Measurements from ENCODE around the gene NDC80.
"Not testable (repeated sequence)": the region's sequence is repeated elsewhere in the genome, so short reads cannot be mapped to it uniquely, and the experiment has no call there.

NDC80 gene

GRCh38 chr18:2636126-2636631, 64.8 kb downstream of the NDC80 start:
- no peak for DNase-seq

DNA sequence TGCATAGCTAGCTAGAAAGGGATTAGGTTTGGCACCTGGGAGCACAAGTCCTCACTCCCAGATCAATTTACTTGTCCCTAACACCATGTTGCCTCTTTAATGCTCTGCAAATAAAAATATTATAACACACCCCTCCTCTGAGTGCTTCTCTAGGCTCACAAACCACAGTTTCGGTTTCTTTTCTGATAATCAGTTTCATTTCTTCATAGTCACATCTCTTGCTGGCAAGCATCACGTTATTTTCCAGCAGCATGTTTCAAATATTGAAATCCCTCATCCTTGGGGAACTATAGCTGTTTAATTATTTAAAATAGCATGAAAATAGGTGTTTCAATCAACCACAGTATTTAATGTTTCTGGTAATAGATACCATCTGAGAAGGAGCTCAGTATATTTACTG, 70.3 kb downstream of the NDC80 start:
- DNase-seq = no peak

DNA sequence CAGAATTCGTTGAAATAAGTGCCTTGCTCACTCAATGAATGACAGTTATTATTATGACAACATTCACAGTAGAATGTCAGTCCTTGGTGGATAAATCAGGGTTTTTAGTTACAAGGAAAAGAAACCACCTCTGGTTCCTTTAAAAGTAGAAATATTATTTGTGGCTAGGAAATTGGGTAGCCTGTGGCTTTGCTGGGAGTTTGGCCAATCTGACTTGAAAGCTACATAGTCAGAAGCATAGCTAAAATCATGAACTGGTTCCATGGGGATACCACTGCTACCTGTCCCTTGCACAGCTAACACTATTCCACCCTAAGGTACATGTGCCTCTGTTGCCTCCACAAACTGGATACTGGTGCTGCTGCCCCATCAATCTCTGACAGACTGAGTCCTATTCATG, 71.4 kb downstream of the NDC80 start:
- no peak for DNase-seq

- no peak for DNase-seq
Measured at GRCh38 chr18:2644535-2644934, 73.2 kb downstream of the NDC80 start.

DNA sequence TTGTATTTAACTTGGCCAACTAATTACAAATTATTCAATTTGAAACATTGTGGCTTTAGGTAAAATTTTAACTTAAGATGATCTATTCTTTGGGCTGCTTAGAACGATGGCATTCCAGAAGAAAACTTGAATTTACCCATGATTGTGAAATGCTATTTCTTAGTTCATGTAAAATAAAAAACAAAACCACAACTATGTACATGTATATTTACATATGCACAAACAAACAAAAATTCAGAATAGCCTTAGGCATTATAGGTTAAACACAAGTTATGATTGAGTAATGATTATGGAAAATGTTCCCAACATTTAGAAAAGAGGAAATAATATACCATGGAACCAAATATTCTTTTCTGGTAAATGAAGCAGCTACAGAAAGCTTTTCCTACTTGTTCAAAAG, 80.6 kb downstream of the NDC80 start:
- no peak for DNase-seq

- no peak for DNase-seq
Measured at GRCh38 chr18:2653467-2653866, 82.1 kb downstream of the NDC80 start.

DNA sequence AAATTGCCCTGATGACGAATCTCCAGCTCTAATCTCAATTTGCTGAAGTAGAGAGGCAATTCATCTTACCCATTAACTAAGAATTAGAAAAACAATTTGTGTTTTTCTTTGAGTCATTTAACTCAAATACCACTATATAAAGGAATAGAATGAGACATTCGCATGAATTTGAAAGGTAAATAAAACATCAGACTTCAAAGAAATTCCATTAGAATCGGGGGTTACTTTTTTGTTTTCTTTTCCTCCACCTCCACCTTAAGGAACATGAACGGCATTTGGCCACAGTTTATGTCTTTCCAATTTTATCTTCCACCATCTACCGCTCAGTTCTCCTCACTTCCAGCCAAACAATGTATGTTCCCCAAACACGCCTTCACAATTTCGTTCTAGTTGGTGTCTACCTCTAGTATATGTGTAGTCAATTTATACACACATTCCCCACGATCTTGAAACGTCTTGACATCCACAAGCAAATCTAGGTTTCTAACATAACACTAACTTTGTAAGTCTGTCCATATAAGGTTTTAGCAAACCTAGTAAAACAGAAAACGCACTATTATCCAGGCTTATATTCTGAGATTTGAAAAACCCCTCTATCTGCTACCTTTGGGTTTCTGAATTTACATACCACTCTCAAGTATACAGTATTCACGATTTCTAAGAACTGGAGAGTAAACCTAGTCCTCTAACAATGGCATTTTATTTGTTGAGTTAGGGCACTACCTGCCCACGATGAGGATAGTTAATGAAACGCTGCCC, 83.0 kb downstream of the NDC80 start:
- DNase-seq = no peak

- DNase-seq = peak; percentile 60
Measured at GRCh38 chr18:2654928-2655177, 83.5 kb downstream of the NDC80 start.

GRCh38 chr18:2655178-2655953, 84.0 kb downstream of the NDC80 start, which contains the start of gene SMCHD1:
Gene SMCHD1 (plus strand): TSS chr18:2655726. CDS start chr18:2656076, 350 bp downstream.
- peak; percentile 93 for DNase-seq

GRCh38 chr18:2655954-2656236, 84.5 kb downstream of the NDC80 start:
- no peak for DNase-seq

- peak; percentile 55 for DNase-seq
Measured at GRCh38 chr18:2656237-2656980, 85.1 kb downstream of the NDC80 start.

DNA sequence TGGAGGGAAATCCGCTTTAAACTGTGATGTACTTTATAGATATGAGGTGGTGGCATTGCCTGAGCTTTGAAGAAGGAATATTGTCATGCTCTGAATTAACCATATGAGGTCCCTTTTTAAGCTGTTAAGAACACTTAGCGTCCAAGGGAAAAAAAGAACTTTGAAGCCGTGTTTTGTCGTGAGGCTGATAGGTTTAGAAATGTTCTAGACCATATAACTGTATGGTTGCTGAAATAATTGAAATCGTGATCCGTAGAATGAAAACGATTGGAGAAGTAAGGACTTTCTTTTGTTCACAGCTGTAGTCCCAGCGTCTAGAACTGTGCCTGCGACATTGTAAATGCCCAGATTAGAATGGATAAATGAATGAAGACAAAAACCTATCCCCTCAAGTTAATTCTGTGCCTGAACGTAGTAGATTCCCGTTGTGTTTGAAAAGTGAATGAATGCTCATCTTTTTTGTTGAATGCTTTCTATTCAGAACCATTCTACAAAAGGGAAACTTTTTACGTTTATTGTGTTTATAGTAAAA, 85.7 kb downstream of the NDC80 start:
- no peak for DNase-seq

DNA sequence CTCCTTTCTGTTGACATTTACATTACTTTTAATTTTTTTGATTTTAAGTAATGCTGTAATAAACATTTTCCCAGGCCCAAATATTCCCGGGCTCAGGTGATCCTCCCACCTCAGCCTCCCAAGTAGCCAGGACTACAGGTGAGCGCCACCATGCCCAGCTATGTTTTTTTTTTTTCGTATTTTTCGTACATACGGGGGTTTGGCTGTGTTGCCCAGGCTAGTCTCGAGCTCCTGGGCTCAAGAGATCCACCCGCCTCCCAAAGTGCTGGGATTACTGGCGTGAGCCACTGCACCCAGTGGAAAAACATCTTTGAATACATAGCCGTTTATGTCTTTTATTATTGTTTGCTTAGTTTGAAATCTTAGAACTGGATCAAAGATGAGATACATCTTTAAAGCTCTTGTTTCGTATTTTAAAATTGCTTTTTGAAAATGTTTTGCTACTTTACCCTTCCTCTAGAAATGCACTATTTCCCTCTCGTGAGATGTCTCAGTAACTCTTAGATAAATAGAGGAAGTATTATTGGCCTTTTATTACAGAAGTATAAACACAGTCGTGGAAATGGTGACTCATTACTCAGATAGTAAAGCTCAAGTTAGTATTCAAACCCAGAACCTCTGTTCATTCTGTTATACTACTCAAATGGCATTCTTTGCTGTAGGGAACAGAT, 86.6 kb downstream of the NDC80 start:
- DNase-seq = no peak

- DNase-seq = not testable (repeated sequence)
Measured at GRCh38 chr18:2660849-2661248, 89.5 kb downstream of the NDC80 start.

DNA sequence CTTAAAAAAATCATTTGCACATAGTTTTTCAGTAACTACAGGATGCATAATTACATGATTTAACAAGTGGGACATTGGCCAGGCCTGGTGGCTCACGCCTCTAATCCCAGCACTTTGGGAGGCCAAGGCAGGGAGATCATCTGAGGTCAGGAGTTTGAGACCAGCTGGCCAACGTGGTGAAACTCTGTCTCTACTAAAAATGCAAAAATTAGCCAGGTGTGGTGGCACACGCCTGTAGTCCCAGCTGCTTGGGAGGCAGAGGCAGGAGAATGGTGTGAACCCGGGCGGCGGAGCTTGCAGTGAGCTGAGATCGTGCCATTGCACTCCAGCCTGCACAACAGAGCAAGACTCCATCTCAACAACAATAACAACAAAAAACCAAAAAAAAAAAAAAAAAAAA, 90.9 kb downstream of the NDC80 start:
- DNase-seq = not testable (repeated sequence)

DNA sequence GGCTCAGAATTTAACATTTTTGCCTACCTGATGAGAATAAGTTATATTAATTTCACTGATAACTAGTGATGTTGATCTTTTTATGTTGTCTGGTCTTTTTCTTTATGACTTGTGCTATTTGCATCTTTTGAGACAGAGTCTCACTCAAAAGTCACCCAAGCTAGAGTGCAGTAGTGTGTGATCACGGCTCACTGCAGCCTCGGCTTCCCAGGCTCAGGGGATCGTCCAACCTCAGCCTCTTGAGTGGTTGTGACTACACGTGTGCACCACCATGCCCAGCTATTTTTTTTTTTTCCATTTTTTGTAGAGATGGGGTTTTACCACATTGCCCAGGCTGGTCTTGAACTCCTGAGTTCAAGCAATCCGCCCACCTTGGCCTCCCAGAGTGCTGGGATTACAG, 91.6 kb downstream of the NDC80 start:
- DNase-seq = no peak
